ENCODE results near the gene ADAMTS12.

Gene ADAMTS12

GRCh38 chr5:33800241-33800950 lies 91.4 kb downstream of the ADAMTS12 start:
- H3K4me3 ChIP-seq (ENCODE audit: low read depth, low read length) = no peak overlapping the region
- DNase-seq (ENCODE audit: low read depth) = no peak
- TF ChIP-seq CTCF (IDR thresholded peaks at IDR 0.05; ENCODE audit: control insufficient read depth, extremely low read depth, insufficient read depth) = no peak

GRCh38 chr5:33795496-33795895 lies 96.3 kb downstream of the ADAMTS12 start:
- no peak for DNase-seq (ENCODE audit: low read depth)
- no peak for TF ChIP-seq CTCF (IDR thresholded peaks at IDR 0.05; ENCODE audit: control insufficient read depth, extremely low read depth, insufficient read depth)
- H3K4me3 ChIP-seq (ENCODE audit: low read depth, low read length) = no peak overlapping the region

GRCh38 chr5:33794550-33795181 lies 97.1 kb downstream of the ADAMTS12 start:
- no peak for DNase-seq (ENCODE audit: low read depth)
- no peak for TF ChIP-seq CTCF (IDR thresholded peaks at IDR 0.05; ENCODE audit: control insufficient read depth, extremely low read depth, insufficient read depth)

GRCh38 chr5:33793836-33794549 lies 97.8 kb downstream of the ADAMTS12 start:
- no peak for TF ChIP-seq CTCF (IDR thresholded peaks at IDR 0.05; ENCODE audit: control insufficient read depth, extremely low read depth, insufficient read depth)
- H3K4me3 ChIP-seq (ENCODE audit: low read depth, low read length) = no peak overlapping the region
- no peak for DNase-seq (ENCODE audit: low read depth)

More at GRCh38 chr5:33794550-33795181, 97.1 kb downstream of the ADAMTS12 start:
- no peak overlapping the region for H3K4me3 ChIP-seq (ENCODE audit: low read depth, low read length)

- no peak for DNase-seq (ENCODE audit: low read depth)
- TF ChIP-seq CTCF (IDR thresholded peaks at IDR 0.05; ENCODE audit: control insufficient read depth, extremely low read depth, insufficient read depth) = no peak
- H3K4me3 ChIP-seq (ENCODE audit: low read depth, low read length) = no peak overlapping the region
Observed at GRCh38 chr5:33793276-33793675, 98.5 kb downstream of the ADAMTS12 start.

- TF ChIP-seq CTCF (IDR thresholded peaks at IDR 0.05; ENCODE audit: control insufficient read depth, extremely low read depth, insufficient read depth) = no peak
- no peak for DNase-seq (ENCODE audit: low read depth)
- no peak overlapping the region for H3K4me3 ChIP-seq (ENCODE audit: low read depth, low read length)
Observed at GRCh38 chr5:33792559-33792958, 99.2 kb downstream of the ADAMTS12 start.
